Measurements from ENCODE around the gene FDX1. TPM values are rescaled to one million over a fixed set of nuclear protein-coding genes. Genes with fewer than 3 reads are reported as not detected.

The FDX1 gene
- total RNA-seq, 2 donors from 2014 or later, result 11.8 to 12.1 TPM

GRCh38 chr11:110473706-110474105, 44.0 kb downstream of the FDX1 start:
- Histone ChIP-seq H3K4me3 (ENCODE audit: low read length) (no peak overlapping the region), H3K9me3 (ENCODE audit: control insufficient read depth, low read length) (no peaks in the 10 kb centered on the region), H3K36me3 (ENCODE audit: control insufficient read depth, insufficient read depth, low read length) (no peaks in the 10 kb centered on the region), H3K9ac (ENCODE audit: extremely low read depth, low read length, poor library complexity, severe bottlenecking) (no peak overlapping the region), H3K27ac (ENCODE audit: low read depth, low read length) (no peak overlapping the region), H3K27me3 (ENCODE audit: control insufficient read depth, insufficient read depth, low read length, poor library complexity, severe bottlenecking) (no peaks in the 10 kb centered on the region), H3K4me1 (ENCODE audit: control insufficient read depth, insufficient read depth, low read length) (no peaks in the 10 kb centered on the region)
- H3K36me3 Mint-ChIP-seq (ENCODE audit: low read depth), result no peaks in the 10 kb centered on the region
- no peak for DNase-seq
- H3K27ac Mint-ChIP-seq, result no peak overlapping the region
- peaks cover 8% of the 10 kb centered on the region for H3K4me1 Mint-ChIP-seq
- no peak overlapping the region for H3K4me3 Mint-ChIP-seq
- H3K27me3 Mint-ChIP-seq (ENCODE audit: insufficient read depth), result no peaks in the 10 kb centered on the region
- no peak for TF ChIP-seq CTCF (conservative IDR thresholded peaks at IDR 0.05)
- WGBS, 2 experiments (ENCODE audit: insufficient coverage in 1 of 2, insufficient read length in 1 of 2), result 88 to 92% methylated on average over 3 to 7 of the region's 7 CpGs
- H3K9me3 Mint-ChIP-seq, result no peaks in the 10 kb centered on the region

GRCh38 chr11:110474578-110474977, 44.8 kb downstream of the FDX1 start:
- Histone ChIP-seq H3K27ac (ENCODE audit: low read depth, low read length) (no peak overlapping the region), H3K27me3 (ENCODE audit: control insufficient read depth, insufficient read depth, low read length, poor library complexity, severe bottlenecking) (no peaks in the 10 kb centered on the region), H3K4me3 (ENCODE audit: low read length) (no peak overlapping the region), H3K9me3 (ENCODE audit: control insufficient read depth, low read length) (no peaks in the 10 kb centered on the region), H3K36me3 (ENCODE audit: control insufficient read depth, insufficient read depth, low read length) (no peaks in the 10 kb centered on the region), H3K4me1 (ENCODE audit: control insufficient read depth, insufficient read depth, low read length) (no peaks in the 10 kb centered on the region), H3K9ac (ENCODE audit: extremely low read depth, low read length, poor library complexity, severe bottlenecking) (no peak overlapping the region)
- DNase-seq, result no peak
- peaks cover 8% of the 10 kb centered on the region for H3K4me1 Mint-ChIP-seq
- no peak for TF ChIP-seq CTCF (conservative IDR thresholded peaks at IDR 0.05)
- H3K4me3 Mint-ChIP-seq, result no peak overlapping the region
- 96% methylated on average over 1 of the region's 1 CpG; no CpG with 5 or more reads in 1 of the 2 experiments for WGBS, 2 experiments (ENCODE audit: insufficient coverage in 1 of 2, insufficient read length in 1 of 2)
- H3K36me3 Mint-ChIP-seq (ENCODE audit: low read depth), result no peaks in the 10 kb centered on the region
- no peaks in the 10 kb centered on the region for H3K9me3 Mint-ChIP-seq
- H3K27ac Mint-ChIP-seq, result no peak overlapping the region
- H3K27me3 Mint-ChIP-seq (ENCODE audit: insufficient read depth), result no peaks in the 10 kb centered on the region

GRCh38 chr11:110475671-110476070, 45.9 kb downstream of the FDX1 start:
- H3K27me3 Mint-ChIP-seq (ENCODE audit: insufficient read depth), result no peaks in the 10 kb centered on the region
- H3K36me3 Mint-ChIP-seq (ENCODE audit: low read depth), result no peaks in the 10 kb centered on the region
- no peak overlapping the region for H3K9ac ChIP-seq (ENCODE audit: extremely low read depth, low read length, poor library complexity, severe bottlenecking)
- H3K9me3 Mint-ChIP-seq, result no peaks in the 10 kb centered on the region
- H3K9me3 ChIP-seq (ENCODE audit: control insufficient read depth, low read length), result no peaks in the 10 kb centered on the region
- no peak for TF ChIP-seq CTCF (conservative IDR thresholded peaks at IDR 0.05)
- 100% methylated on average over 1 of the region's 1 CpG for WGBS, 2 experiments (ENCODE audit: insufficient coverage in 1 of 2, insufficient read length in 1 of 2)
- no peaks in the 10 kb centered on the region for H3K4me1 ChIP-seq (ENCODE audit: control insufficient read depth, insufficient read depth, low read length)
- H3K4me3 ChIP-seq (ENCODE audit: low read length), result no peak overlapping the region
- H3K27ac Mint-ChIP-seq, result no peak overlapping the region
- H3K4me1 Mint-ChIP-seq, result peaks cover 8% of the 10 kb centered on the region
- no peak overlapping the region for H3K27ac ChIP-seq (ENCODE audit: low read depth, low read length)
- DNase-seq, result no peak
- H3K36me3 ChIP-seq (ENCODE audit: control insufficient read depth, insufficient read depth, low read length), result no peaks in the 10 kb centered on the region
- no peaks in the 10 kb centered on the region for H3K27me3 ChIP-seq (ENCODE audit: control insufficient read depth, insufficient read depth, low read length, poor library complexity, severe bottlenecking)
- H3K4me3 Mint-ChIP-seq, result no peak overlapping the region

All from endodermal cell (in vitro differentiated cells).